Posterior vena cava (tissue), 2 donors: Measurements from ENCODE around the gene HFE. TPM values are rescaled to one million over a fixed set of nuclear protein-coding genes. Genes with fewer than 3 reads are reported as not detected.

Experiments
- DNase-seq: peaks from one replicate; pipeline ENCODE4 v3.0.0-alpha.2; 2020; ENCODE audit warnings: low spot score
- intact Hi-C, 2 donors: fragments of 100-400 bp; cut with DNase I; formaldehyde crosslinking; loops; one replicate each; pipeline versions ENCODE4 v1.14.1 to v1.14.2; 2022 to 2023
- total RNA-seq, 2 donors: library from RNA; stranded (reverse); fragmentation: NEBNext Ultra II Directional; extraction: Animal tissue kit (Norgen Biotek cat#: 25700); gene quantifications; one replicate each; pipeline ENCODE4 v1.2.1, GENCODE V29; 2021
- donor health status: DM: yes; HTN: yes; CAD: no.
- donor health status: DM: yes; HTN: yes; CAD: no.

The HFE gene
- total RNA-seq, 2 donors from 2014 or later: 5.5 to 11.8 TPM

DNA sequence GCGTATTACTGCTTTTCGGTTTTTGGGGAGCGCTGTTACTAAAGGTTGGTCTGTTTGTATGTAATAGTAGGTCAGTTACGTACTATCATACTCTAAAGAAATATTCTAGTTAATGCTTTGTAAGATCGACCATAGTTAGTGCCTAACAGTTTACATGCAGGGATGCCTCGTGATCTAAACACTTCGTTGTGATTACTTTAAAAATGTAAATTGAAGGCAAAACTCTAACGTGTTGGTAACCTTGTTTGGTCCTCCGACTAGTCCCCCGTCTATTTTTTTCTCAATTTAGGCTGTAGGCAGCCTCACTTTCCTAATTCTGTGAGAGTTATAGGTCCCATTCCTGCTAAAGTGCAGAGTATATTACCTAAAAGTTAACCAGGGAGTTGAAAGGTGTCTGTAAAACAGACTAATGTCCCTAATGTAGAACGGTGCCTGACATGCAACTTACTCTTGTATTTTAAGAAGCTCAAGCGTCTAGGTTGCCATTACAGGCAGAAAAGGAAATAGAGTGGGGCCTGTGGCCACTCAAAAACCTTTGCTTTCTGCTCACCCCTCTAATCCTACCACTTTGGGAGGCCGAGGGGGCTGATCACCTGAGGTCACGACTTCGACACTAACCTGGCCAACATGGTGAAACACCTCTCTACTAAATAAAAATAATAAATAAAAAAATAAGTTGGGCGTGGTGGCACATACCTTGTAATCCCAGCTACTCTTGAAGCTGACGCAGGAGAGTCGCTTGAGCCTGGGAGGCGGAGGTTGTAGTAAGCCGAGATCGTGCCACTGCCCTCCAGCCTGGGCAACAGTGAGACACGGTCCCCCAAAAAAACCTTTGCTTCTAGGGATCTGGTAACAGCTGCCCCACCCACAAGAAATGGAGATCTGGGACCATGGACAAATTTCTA, 37.8 kb downstream of the HFE start:
- intact Hi-C loops: loop anchor here in 1 of 2 donors (10.0 kb wide), 1 partner anchor 80 kb away; a partner anchor contains a TSS
- DNase-seq: no peak

DNA sequence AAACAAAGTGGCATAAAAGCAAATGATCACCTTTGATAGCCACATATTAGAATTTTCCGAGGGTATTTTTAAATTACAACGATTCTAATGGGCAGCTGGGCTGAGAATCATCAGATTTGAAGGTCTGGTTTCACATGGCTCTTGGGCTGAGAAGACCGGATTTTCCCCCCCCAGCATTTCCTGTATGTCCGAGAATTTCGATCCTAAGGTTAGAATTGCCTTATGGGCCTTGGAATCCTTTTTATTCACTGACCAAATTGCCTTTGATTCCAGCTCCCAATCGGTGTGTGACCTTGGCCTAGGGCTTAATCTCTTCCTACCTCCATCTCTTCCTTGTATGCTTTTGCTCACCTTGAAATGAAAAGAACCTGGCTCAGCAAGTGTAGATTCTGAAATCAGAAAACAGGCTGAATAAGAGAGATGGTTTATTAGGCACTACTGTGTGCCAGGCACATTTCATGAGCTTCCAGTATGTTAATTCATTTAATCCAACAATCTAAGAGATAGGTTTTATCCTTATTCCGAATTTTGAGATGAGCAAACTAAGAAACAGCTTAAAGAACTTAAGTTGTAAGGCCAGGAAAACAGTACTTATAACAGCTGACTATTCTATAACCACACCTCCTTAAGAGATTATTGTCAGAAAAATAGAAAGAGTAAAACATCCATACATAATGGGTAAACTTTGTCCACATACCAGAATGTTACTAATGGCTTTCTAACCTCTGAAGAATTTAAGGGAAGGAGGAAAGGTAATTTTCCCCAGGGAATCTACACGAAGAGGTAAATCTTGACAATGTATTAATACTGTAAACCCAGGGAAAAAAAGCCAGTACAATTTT, 39.4 kb downstream of the HFE start:
- DNase-seq: no peak
- intact Hi-C loops: loop anchor here in 1 of 2 donors (10.0 kb wide), 1 partner anchor 78 kb away; a partner anchor contains a TSS

DNA sequence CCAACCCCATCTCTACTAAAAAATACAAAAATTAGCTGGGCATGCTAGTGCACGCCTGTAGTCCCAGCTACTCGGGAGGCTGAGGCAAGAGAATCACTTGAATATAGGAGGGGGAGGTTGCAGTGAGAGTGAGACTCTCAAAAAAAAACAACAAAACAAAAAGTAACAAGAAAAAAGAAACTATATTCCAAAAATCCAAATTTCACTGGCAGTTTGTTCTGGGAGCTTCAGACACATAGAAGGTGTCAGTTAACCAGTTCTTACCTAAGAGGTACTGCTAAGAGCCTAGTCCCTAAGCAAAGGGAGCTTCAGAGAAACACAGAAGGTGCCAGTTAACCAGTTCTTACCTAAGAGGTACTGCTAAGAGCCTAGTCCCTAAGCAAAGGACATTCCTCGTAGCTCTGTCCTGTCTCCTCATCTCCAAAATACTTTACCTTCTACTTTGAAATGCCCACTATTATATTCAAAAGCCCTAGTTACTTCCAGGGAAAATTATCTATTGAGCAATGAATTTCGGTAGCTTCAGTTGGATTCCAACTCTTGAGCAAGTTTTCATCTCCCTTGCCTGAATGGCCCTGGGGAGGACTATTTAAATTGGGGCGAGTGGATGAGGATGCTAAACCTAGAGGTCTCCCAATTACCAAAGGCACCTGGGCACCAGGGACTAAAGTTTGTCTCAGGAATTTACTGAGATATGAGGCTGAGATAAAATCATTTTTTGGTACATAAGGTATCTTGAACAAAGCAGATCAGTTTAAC, 41.0 kb downstream of the HFE start:
- intact Hi-C loops: loop anchor here in 1 of 2 donors (10.0 kb wide), 1 partner anchor 77 kb away; a partner anchor contains a TSS
- DNase-seq: no peak

DNA sequence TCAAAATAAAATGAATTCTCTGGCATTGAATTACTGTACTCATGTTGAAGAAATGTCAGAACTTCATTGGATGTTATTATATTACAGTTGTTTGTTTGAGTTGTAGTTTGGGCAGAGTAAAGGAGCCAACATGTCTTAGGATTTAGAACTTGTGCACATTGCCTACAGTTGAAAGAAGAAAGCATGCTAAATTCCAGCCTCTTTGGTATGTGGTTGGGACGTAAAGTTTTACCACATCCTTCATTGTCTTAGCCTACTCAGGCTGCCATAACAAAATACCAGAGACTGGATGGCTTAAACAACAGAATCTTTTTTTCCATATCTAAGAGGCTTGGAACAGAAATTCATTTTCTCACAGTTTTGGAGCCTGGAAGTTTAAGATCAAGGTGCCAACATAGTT, 42.4 kb downstream of the HFE start:
- intact Hi-C loops: loop anchor here in 1 of 2 donors (5.0 to 10.0 kb wide), 2 partner anchors 38 to 75 kb away; a partner anchor contains a TSS

DNA sequence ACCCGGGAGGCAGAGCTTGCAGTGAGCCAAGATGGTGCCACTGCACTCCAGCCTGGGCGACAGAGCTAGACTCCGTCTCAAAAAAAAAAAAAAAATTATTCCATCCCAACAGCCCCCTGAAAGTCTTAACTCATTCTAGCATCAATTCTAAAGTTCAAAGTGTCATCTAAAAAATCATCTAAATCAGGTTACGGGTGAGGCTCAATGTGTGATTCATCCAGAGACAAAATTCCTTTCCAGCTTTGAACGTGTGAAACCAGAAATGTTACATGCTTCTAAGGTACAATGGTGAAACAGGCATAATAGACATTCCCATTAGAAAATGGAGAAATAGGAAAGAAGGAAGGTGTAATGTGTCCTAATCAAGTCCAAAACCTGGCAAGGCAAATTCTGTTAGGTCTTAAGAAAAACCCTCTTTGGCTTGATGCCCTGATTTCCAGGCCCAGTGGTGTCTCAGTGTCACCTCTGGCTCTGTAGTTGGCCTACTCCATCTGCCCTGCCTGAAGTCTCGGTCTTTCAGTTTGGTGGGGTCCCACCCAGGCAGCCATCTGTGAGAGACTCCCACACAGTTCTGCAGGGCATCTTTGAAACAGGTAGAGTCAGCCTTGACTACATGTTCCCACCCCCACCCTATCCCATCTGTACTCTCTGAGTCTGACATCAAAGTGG, 43.5 kb downstream of the HFE start:
- DNase-seq: no peak
- intact Hi-C loops: loop anchor here in 1 of 2 donors (5.0 kb wide), 1 partner anchor 37 kb away; no protein-coding TSS in a partner anchor

More for the DNA sequence above, 42.4 kb downstream of the HFE start:
- no peak for DNase-seq

DNA sequence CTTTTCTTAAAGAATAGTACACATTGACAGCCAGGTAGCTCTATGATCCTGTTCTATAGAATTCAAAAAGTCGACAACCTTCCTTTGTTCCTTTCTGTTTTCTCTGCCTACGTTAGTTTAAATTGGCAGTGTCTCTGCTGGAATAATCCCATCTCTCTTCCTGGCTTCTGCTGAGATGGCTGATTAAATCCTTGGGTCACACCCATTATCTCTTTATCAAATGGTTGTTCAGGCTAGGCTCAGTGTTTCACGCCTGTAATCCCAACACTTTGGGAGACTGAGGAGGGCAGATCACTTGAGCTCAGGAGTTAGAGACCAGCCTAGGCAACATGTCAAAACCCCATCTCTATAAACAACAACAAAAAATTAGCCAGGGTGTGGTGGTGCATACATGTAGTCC, 44.4 kb downstream of the HFE start:
- intact Hi-C loops: loop anchor here in 1 of 2 donors (5.0 kb wide), 1 partner anchor 36 kb away; no protein-coding TSS in a partner anchor
- no peak for DNase-seq

DNA sequence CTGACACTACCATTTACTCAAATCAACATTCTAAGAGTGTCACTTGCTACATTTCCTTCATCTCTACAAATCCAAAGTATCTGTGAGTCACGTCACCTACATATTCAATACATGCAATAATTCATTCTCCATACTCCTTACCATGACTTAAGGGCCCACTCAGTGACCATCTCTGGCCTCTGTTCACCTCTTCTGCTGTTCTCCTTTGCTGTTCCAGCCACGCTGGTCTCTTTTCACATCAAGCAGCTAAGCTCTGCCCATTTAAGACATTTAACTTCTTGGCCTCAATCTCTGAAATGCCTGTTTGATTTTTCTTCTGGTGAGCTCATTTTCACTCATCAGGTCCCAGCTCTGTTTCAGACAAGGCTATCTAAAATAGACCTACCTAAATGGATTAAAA, 46.5 kb downstream of the HFE start:
- intact Hi-C loops: loop anchor here in 1 of 2 donors (5.0 kb wide), 1 partner anchor 34 kb away; no protein-coding TSS in a partner anchor

DNA sequence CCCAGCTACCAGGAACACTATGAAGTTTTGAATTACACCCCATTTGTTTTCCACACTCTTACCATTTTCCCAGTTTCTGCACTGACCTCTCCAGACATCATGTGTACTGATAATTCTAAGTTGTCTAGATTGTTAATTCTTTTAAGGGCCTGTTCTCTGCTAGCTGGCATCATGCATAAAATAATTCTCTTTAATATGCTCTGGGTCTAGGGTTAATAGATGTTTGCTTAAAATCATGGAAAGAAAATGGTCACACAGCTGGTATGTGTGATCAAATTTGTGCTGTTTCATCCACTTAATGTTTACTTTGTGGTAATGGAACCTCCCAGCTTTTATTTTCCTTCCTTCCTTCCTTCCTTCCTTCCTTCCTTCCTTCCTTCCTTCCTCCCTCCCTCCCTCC, 49.1 kb downstream of the HFE start:
- intact Hi-C loops: no loop called here
- DNase-seq: no peak

More for the DNA sequence above, 46.5 kb downstream of the HFE start:
- DNase-seq: no peak

DNA sequence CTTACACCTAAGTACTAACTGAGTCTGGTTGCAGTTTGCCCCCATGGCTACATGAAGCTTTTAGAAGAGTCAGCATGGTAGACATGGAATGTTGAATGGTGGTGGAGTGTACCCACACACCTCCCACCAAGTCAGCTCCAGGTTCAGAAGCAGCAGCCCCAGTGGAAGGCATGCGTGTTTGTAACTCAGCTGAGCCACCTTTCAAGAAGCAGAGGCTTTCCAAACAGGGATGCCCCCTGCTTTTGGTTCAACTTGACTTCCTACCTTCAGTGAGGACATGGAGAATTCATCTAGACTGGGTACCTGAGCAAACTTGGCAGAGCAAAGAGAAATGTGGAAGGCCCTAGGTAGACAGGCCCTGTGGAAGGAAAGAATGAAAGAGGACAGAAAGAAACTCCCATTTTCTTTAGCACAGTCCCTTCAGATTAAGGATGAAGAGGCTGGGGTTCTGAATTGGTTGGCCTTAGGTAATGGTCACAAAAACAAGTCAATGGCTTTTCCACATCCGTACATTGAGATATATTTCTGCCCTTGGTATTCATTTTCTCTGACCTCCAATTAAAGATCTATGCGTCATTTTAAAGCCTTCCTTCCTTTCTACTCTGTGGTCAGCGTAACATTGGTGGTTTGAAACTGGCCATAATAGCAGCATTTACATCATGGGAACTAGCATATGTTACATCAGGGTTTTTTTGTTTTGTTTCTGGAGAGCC, 53.2 kb downstream of the HFE start:
- intact Hi-C loops: no loop called here
- no peak for DNase-seq

DNA sequence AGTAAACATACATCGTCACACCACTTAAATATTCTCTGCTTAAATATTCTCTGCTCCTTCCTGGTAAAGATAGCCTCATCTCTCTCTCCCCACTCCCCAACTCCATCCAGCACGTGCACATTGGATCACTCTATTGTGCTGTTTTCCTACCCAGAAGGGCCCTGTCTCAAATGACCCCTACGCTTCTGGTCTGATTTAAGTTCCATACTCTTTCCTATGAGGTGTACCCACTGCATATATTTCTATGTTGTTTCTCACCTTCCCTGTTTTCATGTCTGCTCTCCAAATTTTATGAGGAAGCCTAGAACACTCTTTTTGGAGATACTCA, 53.7 kb downstream of the HFE start:
- DNase-seq: no peak
- intact Hi-C loops: no loop called here

DNA sequence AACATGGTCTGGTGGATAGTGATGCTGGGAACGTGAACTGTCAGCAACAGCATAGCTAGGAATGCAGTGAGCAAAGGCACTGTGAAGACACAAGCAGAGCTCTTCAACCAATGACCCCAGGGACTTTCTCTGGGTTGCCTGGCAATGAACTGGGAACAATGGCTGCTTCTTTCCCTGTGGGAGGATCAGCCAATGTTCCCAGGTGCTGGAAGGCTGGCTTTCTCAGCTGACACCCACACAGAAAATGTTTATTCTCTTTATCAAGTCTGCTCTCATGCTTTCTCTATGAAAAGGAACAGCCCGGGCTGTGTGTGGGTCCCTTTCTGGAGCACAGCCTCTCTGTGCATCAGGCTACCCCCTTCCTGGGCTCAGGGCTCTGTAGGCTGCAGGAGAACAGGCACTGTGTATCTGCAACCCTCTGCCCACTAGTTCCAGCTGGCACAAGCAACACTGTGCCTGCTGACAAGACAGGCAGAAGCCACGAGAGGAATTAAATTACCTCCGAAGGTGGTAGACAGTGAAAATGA, 54.2 kb downstream of the HFE start:
- intact Hi-C loops: no loop called here
- DNase-seq: no peak

DNA sequence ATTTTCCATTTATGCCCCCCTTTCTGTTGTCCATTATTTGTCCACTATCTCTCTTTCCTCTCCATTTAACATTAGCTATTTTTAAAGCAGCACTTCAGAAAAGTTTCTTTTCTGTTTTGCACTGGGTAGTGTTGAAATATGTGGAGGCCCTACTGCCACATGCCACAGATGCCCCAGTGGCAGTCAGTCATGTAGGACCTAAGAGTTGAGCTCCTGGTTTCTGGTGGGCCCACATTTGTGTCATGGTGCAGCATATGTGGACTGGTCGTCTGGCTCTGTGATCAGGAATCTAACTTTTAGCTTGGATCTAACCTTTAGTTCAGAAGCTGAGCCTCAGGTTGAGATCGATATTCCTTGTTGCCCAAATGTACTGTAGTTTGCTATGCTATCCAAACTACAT, 54.8 kb downstream of the HFE start:
- DNase-seq: no peak
- intact Hi-C loops: no loop called here

Other genes starting within 250 kb of the HFE start
- gene SLC17A3, start 213.2 kb upstream of the HFE start, total RNA-seq: not detected
- not detected for gene SLC17A2, start 156.7 kb upstream of the HFE start, total RNA-seq
- gene TRIM38, start 124.6 kb upstream of the HFE start, total RNA-seq: 10 to 100 TPM; 13.7 to 13.8 TPM